Peyer's patch (tissue), 4 donors: ENCODE results near the gene HIPK3.

Experiments
- POLR2A ChIP-seq, 2 donors: fragments of 450-650 bp; IDR thresholded peaks; one replicate each; pipeline ENCODE4 v1.5.1; 2017; ENCODE audit warnings: antibody characterized with exemption in 2 of 2, mild to moderate bottlenecking in 2 of 2, moderate library complexity in 2 of 2
- TF ChIP-seq, protein P1 (sequence below), 6 experiments: fragments of 450-650 bp in 4 of 6; fragments of 200-600 bp in 2 of 6; sonication (generic) in 1 of 6; IDR thresholded peaks; one replicate each; pipeline ENCODE4 v1.5.1; 2017 to 2019; ENCODE audit warnings: antibody characterized with exemption in 6 of 6, mild to moderate bottlenecking in 3 of 6, moderate library complexity in 1 of 6

DNA sequence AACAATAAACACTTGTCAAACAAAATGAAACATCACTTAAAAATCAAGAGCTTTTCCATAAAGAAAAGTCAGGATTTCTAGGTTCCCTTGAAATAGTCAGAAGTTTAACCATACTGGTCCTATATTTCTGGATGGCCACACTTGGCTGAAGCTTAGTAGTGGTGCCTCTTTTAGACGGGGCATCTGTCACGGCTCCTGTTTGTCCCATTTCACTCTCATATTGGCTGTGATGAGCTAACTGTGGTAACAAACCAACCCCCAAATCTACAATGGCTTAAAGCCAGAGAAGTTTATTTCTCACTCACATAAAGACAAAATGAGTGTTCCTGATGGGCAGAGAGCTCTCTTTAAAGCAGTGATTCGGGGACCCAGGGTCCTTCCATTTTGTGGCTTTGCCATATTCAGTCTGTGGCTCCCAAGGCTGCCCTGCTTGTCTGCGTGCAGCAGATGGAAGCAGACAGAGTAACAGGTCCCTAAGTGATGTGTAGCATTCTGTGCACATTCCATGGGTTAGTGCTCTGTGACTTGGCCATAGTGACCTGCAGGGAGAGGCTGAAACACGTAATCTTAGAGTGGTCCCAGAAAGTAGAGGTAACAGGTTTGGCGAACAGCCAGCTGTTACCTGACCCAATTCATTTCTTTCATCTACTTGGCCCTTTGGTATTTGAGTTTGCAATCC lies 137.4 kb downstream of the HIPK3 start:
- TF ChIP-seq, protein P1, sequence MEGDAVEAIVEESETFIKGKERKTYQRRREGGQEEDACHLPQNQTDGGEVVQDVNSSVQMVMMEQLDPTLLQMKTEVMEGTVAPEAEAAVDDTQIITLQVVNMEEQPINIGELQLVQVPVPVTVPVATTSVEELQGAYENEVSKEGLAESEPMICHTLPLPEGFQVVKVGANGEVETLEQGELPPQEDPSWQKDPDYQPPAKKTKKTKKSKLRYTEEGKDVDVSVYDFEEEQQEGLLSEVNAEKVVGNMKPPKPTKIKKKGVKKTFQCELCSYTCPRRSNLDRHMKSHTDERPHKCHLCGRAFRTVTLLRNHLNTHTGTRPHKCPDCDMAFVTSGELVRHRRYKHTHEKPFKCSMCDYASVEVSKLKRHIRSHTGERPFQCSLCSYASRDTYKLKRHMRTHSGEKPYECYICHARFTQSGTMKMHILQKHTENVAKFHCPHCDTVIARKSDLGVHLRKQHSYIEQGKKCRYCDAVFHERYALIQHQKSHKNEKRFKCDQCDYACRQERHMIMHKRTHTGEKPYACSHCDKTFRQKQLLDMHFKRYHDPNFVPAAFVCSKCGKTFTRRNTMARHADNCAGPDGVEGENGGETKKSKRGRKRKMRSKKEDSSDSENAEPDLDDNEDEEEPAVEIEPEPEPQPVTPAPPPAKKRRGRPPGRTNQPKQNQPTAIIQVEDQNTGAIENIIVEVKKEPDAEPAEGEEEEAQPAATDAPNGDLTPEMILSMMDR (IDR thresholded peaks at IDR 0.05): no peak
- TF ChIP-seq POLR2A (IDR thresholded peaks at IDR 0.05): no peak
